ENCODE results near the gene KDR. TPM values are rescaled to one million over a fixed set of nuclear protein-coding genes. Genes with fewer than 3 reads are reported as not detected.

The KDR gene
- polyA plus RNA-seq, 1 donor from 2014 or later = not detected

- Histone ChIP-seq H4K20me1 (ENCODE audit: insufficient read depth) (no peaks in the 10 kb centered on the region), H3K36me3 (ENCODE audit: insufficient read depth, low read length) (no peaks in the 10 kb centered on the region), H3K9me3 (ENCODE audit: low read length) (no peaks in the 10 kb centered on the region), H2AFZ (ENCODE audit: low read depth, low read length) (no peak overlapping the region), H3K79me2 (replicated peaks; ENCODE audit: insufficient read depth, low read length) (no peaks in the 10 kb centered on the region), H3F3A (ENCODE audit: insufficient read depth, low read length, poor library complexity, severe bottlenecking) (no peaks in the 10 kb centered on the region), H3K4me2 (ENCODE audit: low read length) (no peak overlapping the region), H3K4me3 (ENCODE audit: low read length) (no peak overlapping the region), H3K27ac (ENCODE audit: low read length) (no peak overlapping the region), H3K9ac (ENCODE audit: low read length) (no peak overlapping the region), H3K27me3 (ENCODE audit: insufficient read depth, low read depth, low read length) (no peaks in the 10 kb centered on the region), H3K9me2 (ENCODE audit: insufficient read depth, low read length) (no peaks in the 10 kb centered on the region)
- TF ChIP-seq EP300 (conservative IDR thresholded peaks at IDR 0.05; ENCODE audit: poor library complexity, severe bottlenecking) (no peak), POLR2AphosphoS5 (IDR thresholded peaks at IDR 0.05) (no peak), EZH2 (IDR thresholded peaks at IDR 0.05; ENCODE audit: borderline replicate concordance, insufficient read depth, low read length, poor library complexity, severe bottlenecking) (no peak), SMC3 (conservative IDR thresholded peaks at IDR 0.05; ENCODE audit: poor library complexity) (no peak), RAD21 (conservative IDR thresholded peaks at IDR 0.05) (no peak), TAF1 (IDR thresholded peaks at IDR 0.05; ENCODE audit: low read depth) (no peak), CTCF (IDR thresholded peaks at IDR 0.05; ENCODE audit: poor library complexity, severe bottlenecking) (no peak), MXI1 (conservative IDR thresholded peaks at IDR 0.05; ENCODE audit: poor library complexity, severe bottlenecking) (no peak)
- TF ChIP-seq, protein P1, sequence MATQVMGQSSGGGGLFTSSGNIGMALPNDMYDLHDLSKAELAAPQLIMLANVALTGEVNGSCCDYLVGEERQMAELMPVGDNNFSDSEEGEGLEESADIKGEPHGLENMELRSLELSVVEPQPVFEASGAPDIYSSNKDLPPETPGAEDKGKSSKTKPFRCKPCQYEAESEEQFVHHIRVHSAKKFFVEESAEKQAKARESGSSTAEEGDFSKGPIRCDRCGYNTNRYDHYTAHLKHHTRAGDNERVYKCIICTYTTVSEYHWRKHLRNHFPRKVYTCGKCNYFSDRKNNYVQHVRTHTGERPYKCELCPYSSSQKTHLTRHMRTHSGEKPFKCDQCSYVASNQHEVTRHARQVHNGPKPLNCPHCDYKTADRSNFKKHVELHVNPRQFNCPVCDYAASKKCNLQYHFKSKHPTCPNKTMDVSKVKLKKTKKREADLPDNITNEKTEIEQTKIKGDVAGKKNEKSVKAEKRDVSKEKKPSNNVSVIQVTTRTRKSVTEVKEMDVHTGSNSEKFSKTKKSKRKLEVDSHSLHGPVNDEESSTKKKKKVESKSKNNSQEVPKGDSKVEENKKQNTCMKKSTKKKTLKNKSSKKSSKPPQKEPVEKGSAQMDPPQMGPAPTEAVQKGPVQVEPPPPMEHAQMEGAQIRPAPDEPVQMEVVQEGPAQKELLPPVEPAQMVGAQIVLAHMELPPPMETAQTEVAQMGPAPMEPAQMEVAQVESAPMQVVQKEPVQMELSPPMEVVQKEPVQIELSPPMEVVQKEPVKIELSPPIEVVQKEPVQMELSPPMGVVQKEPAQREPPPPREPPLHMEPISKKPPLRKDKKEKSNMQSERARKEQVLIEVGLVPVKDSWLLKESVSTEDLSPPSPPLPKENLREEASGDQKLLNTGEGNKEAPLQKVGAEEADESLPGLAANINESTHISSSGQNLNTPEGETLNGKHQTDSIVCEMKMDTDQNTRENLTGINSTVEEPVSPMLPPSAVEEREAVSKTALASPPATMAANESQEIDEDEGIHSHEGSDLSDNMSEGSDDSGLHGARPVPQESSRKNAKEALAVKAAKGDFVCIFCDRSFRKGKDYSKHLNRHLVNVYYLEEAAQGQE (IDR thresholded peaks at IDR 0.05; ENCODE audit: borderline replicate concordance) = no peak
Measured at GRCh38 chr4:55077577-55077976, 47.8 kb downstream of the KDR start.

DNA sequence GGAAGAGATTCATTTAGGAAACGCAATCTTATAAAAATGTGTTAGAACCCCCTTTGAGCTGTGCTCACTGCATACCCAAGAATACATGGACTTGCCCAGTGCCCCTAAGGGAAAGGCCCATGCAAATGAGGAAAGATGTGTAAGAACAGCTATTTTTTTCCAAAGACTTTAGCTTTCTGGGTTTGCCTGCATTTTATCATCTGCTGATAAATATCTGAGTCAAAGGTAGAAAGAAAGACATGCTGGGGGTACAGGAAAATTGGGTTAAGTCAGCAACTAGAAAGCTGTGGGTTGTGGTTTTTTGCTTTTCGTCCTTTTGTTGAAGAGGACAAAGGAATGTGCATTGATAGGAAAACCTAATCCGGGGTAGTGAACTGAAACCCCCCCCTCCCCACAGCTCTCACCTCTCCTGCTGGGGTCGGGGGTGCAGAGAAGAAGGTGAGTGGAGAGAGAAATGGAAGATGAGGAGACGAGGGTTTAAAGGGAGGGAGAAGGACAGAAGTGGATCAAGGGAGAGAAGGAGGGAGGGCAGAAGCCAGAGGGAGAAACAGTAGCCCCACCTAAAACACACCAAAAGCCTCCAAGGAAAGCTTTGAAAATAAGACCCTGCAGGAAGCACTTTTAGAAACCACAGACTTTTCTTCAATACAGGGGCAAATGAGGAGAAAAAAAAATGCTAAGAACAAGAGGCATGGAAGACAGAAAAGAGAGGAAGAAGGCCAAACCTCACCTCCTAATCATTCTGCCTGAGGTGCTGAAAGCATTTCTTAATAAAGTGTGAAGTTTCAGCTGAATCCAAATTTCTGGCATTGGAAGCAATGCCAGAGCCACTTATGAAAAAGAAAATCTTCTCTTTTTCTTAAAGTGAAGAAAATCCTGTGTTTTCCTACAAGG lies 49.3 kb downstream of the KDR start:
- H3K27me3 ChIP-seq (ENCODE audit: insufficient read depth, low read depth, low read length) = no peaks in the 10 kb centered on the region
- H3K9ac ChIP-seq (ENCODE audit: low read length) = no peak overlapping the region
- TF ChIP-seq RAD21 (conservative IDR thresholded peaks at IDR 0.05) = no peak
- TF ChIP-seq TAF1 (IDR thresholded peaks at IDR 0.05; ENCODE audit: low read depth) = no peak
- no peak for TF ChIP-seq EP300 (conservative IDR thresholded peaks at IDR 0.05; ENCODE audit: poor library complexity, severe bottlenecking)
- TF ChIP-seq MXI1 (conservative IDR thresholded peaks at IDR 0.05; ENCODE audit: poor library complexity, severe bottlenecking) = no peak
- TF ChIP-seq, protein P1 (IDR thresholded peaks at IDR 0.05; ENCODE audit: borderline replicate concordance) = no peak
- no peak for TF ChIP-seq EZH2 (IDR thresholded peaks at IDR 0.05; ENCODE audit: borderline replicate concordance, insufficient read depth, low read length, poor library complexity, severe bottlenecking)
- TF ChIP-seq SMC3 (conservative IDR thresholded peaks at IDR 0.05; ENCODE audit: poor library complexity) = no peak
- TF ChIP-seq CTCF (IDR thresholded peaks at IDR 0.05; ENCODE audit: poor library complexity, severe bottlenecking) = no peak
- TF ChIP-seq POLR2AphosphoS5 (IDR thresholded peaks at IDR 0.05) = no peak

More for the DNA sequence above, 49.3 kb downstream of the KDR start:
- Histone ChIP-seq H3K4me3 (ENCODE audit: low read length) (no peak overlapping the region), H3F3A (ENCODE audit: insufficient read depth, low read length, poor library complexity, severe bottlenecking) (no peaks in the 10 kb centered on the region), H3K9me2 (ENCODE audit: insufficient read depth, low read length) (no peaks in the 10 kb centered on the region), H3K36me3 (ENCODE audit: insufficient read depth, low read length) (no peaks in the 10 kb centered on the region), H2AFZ (ENCODE audit: low read depth, low read length) (no peak overlapping the region), H3K27ac (ENCODE audit: low read length) (no peak overlapping the region), H3K4me2 (ENCODE audit: low read length) (no peak overlapping the region), H4K20me1 (ENCODE audit: insufficient read depth) (no peaks in the 10 kb centered on the region), H3K79me2 (replicated peaks; ENCODE audit: insufficient read depth, low read length) (no peaks in the 10 kb centered on the region), H3K9me3 (ENCODE audit: low read length) (no peaks in the 10 kb centered on the region)

Measured in neural cell (in vitro differentiated cells).